CD1c-positive myeloid dendritic cell (primary cell): ENCODE data around the gene NADK.

ENCODE experiments used
- DNase-seq: peaks from one replicate; pipeline ENCODE4 v3.0.0-alpha.2; 2016; ENCODE audit errors: extremely low spot score

Gene NADK

GRCh38 chr1:1777950-1778662 is at the start of gene NADK:
Gene NADK, minus strand, starts transcription at chr1:1778470. Its CDS starts 13,064 bp downstream, at chr1:1765406.
- DNase-seq = peak; percentile 93

GRCh38 chr1:1827089-1827848 is 49.0 kb upstream of the NADK start:
- no peak for DNase-seq

GRCh38 chr1:1826356-1827088 is 48.3 kb upstream of the NADK start:
- no peak for DNase-seq

- DNase-seq = no peak
Measured at GRCh38 chr1:1825217-1825616, 46.9 kb upstream of the NADK start.

GRCh38 chr1:1819762-1820161 is 41.5 kb upstream of the NADK start:
- DNase-seq = no peak

- DNase-seq = no peak
Measured at GRCh38 chr1:1817221-1817620, 39.0 kb upstream of the NADK start.

GRCh38 chr1:1815606-1816281 is 37.5 kb upstream of the NADK start:
- no peak for DNase-seq

- no peak for DNase-seq
Measured at GRCh38 chr1:1809489-1809888, 31.2 kb upstream of the NADK start.

- DNase-seq = no peak
Measured at GRCh38 chr1:1808206-1808605, 29.9 kb upstream of the NADK start.

GRCh38 chr1:1806890-1807289 is 28.6 kb upstream of the NADK start:
- DNase-seq = no peak

- no peak for DNase-seq
Measured at GRCh38 chr1:1804301-1804700, 26.0 kb upstream of the NADK start.

GRCh38 chr1:1802871-1803270 is 24.6 kb upstream of the NADK start:
- DNase-seq = no peak

GRCh38 chr1:1799716-1800115 is 21.4 kb upstream of the NADK start:
- DNase-seq = no peak

- no peak for DNase-seq
Measured at GRCh38 chr1:1797731-1798341, 19.6 kb upstream of the NADK start.

- DNase-seq = no peak
Measured at GRCh38 chr1:1796466-1796865, 18.2 kb upstream of the NADK start.

GRCh38 chr1:1794999-1795398 is 16.7 kb upstream of the NADK start:
- no peak for DNase-seq

GRCh38 chr1:1793481-1794244 is 15.4 kb upstream of the NADK start:
- no peak for DNase-seq

GRCh38 chr1:1788646-1789431 is 10.6 kb upstream of the NADK start:
- no peak for DNase-seq

GRCh38 chr1:1788136-1788535 is 9.9 kb upstream of the NADK start:
- no peak for DNase-seq
